Upper lobe of right lung (tissue), 1 donor: Measurements from ENCODE around the gene PRSS56. TPM values are rescaled to one million over a fixed set of nuclear protein-coding genes. Genes with fewer than 3 reads are reported as not detected.

ENCODE experiments used
- ATAC-seq: fragments of 200-7000 bp; cut with Tn5 transposase; one replicate; pipeline ENCODE4 v1.9.1; 2020; ENCODE audit warnings: mild to moderate bottlenecking, moderate library complexity
- DNase-seq: peaks from one replicate; pipeline ENCODE4 v3.0.0-alpha.2; 2020
- H3K27ac ChIP-seq: fragments of 200-600 bp; one replicate; pipeline ENCODE4 v1.8.0; 2022
- H3K27me3 ChIP-seq: fragments of 200-600 bp; one replicate; pipeline ENCODE4 v1.8.0; 2022; ENCODE audit warnings: mild to moderate bottlenecking
- H3K36me3 ChIP-seq: fragments of 200-600 bp; one replicate; pipeline ENCODE4 v1.8.0; 2022
- H3K4me1 ChIP-seq: fragments of 200-600 bp; one replicate; pipeline ENCODE4 v1.8.0; 2022
- H3K4me3 ChIP-seq: fragments of 200-600 bp; one replicate; pipeline ENCODE4 v1.8.0; 2022; ENCODE audit warnings: mild to moderate bottlenecking
- H3K9me3 ChIP-seq: fragments of 200-600 bp; one replicate; pipeline ENCODE4 v1.8.0; 2022
- intact Hi-C: fragments of 100-400 bp; cut with DNase I; formaldehyde crosslinking; loops from one replicate; pipeline ENCODE4 v1.11.0; 2022
- total RNA-seq: library from RNA; stranded (reverse); fragmentation: NEBNext Ultra II Directional; extraction: Animal tissue kit (Norgen Biotek cat#: 25700); gene quantifications from one replicate; pipeline ENCODE4 v1.2.1, GENCODE V29; 2021
- TF ChIP-seq, protein P1 (sequence below): fragments of 200-600 bp; IDR thresholded peaks from one replicate; pipeline ENCODE4 v1.8.0; 2022; ENCODE audit warnings: antibody characterized with exemption
- donor health status: DM: no; HTN: yes; CAD: no; lungs with severe emphysema.

PRSS56 gene
- total RNA-seq, 1 donor from 2014 or later, result not detected

DNA sequence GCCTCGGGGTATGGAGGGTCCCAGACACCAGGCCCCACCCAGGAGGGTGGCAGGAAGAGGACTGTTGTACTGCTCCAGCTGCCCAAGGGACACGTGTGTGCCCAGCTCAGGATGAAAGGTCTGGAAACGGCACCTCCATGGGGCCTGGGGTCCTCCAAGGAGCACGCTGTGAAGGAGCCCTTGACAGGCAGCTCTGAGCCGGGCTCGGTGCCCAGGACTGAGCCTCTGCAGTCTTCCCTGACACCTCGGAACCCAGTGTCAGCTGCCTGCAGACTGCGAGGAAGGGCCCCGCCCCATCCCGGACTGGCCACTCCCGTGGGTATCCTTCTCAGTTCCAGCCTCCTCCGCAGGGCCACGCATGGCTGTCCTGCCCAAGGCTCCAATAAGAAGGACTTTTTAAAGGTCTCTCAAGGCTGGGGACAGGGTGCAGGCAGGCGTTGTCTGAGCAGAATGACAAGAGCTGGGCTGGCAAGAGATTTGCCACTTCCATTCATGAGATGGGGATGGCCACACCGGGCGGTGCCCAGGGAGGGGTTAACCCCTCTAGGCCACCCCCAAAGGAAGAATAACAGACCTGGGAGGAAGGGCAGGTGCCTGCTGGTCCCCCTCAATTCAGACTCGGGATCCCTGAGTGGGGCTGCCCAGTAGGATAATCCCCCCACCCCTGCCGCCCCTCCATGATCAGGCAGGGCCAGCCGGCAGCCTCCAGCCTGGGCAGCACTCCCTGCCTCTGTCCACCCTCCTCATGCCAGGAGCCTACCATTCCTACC lies 41.4 kb upstream of the PRSS56 start:
- intact Hi-C loops, result no loop called here
- Histone ChIP-seq H3K36me3 (no peaks in the 10 kb centered on the region), H3K27me3 (peaks cover 3% of the 10 kb centered on the region), H3K27ac (no peak overlapping the region), H3K9me3 (no peaks in the 10 kb centered on the region), H3K4me1 (no peaks in the 10 kb centered on the region), H3K4me3 (no peak overlapping the region)
- peak; percentile 56 for DNase-seq
- ATAC-seq, result no peak
- TF ChIP-seq, protein P1, sequence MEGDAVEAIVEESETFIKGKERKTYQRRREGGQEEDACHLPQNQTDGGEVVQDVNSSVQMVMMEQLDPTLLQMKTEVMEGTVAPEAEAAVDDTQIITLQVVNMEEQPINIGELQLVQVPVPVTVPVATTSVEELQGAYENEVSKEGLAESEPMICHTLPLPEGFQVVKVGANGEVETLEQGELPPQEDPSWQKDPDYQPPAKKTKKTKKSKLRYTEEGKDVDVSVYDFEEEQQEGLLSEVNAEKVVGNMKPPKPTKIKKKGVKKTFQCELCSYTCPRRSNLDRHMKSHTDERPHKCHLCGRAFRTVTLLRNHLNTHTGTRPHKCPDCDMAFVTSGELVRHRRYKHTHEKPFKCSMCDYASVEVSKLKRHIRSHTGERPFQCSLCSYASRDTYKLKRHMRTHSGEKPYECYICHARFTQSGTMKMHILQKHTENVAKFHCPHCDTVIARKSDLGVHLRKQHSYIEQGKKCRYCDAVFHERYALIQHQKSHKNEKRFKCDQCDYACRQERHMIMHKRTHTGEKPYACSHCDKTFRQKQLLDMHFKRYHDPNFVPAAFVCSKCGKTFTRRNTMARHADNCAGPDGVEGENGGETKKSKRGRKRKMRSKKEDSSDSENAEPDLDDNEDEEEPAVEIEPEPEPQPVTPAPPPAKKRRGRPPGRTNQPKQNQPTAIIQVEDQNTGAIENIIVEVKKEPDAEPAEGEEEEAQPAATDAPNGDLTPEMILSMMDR, result no peak

DNA sequence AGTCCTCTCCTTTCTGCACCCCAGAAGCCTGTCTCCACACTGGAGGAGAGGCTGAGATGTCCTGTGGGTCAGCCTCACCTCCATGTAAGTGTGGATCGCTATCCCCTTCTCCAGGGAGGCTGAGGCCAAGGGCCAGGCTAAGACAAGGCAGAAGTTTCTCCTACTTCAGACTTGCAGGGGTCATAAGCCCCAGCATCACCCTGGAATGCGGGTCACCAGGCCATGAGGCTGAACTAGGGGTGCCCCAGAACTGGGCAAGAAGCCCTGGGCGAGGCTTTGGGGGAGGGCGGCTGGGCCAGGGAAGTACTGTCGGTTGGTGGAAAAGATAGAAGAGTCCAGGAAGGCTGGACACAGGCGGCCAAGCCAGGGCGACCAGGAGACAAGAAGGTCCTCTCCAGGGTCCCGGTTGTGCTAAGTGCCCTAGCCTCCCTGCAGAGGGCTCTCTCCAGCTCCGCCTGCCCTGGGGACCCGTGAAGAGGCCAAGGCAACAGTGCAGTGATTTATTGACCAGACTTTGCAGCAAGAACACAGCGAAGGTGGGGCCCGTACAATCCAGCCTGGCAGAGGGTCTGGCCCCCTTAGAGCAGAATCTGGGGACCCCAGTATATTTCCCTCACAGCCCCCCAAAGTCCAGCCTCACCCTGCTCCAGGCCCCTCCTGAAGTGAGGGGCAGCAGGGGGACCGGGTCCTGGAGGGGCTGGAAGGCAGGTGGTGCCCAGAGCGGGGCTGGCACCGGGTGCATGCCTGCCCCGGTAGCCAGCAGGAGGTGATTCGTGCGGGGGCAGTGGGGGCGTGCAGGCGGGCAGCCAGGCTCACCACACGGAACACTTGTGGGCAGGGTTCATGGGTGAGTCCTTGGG lies 40.6 kb upstream of the PRSS56 start:
- H3K4me1 ChIP-seq, result no peaks in the 10 kb centered on the region
- no peak for ATAC-seq
- TF ChIP-seq, protein P1, result no peak
- peaks cover 11% of the 10 kb centered on the region for H3K27me3 ChIP-seq
- H3K27ac ChIP-seq, result no peak overlapping the region
- H3K9me3 ChIP-seq, result no peaks in the 10 kb centered on the region
- no peaks in the 10 kb centered on the region for H3K36me3 ChIP-seq
- DNase-seq, result peak; percentile 61
- intact Hi-C loops, result no loop called here
- no peak overlapping the region for H3K4me3 ChIP-seq

DNA sequence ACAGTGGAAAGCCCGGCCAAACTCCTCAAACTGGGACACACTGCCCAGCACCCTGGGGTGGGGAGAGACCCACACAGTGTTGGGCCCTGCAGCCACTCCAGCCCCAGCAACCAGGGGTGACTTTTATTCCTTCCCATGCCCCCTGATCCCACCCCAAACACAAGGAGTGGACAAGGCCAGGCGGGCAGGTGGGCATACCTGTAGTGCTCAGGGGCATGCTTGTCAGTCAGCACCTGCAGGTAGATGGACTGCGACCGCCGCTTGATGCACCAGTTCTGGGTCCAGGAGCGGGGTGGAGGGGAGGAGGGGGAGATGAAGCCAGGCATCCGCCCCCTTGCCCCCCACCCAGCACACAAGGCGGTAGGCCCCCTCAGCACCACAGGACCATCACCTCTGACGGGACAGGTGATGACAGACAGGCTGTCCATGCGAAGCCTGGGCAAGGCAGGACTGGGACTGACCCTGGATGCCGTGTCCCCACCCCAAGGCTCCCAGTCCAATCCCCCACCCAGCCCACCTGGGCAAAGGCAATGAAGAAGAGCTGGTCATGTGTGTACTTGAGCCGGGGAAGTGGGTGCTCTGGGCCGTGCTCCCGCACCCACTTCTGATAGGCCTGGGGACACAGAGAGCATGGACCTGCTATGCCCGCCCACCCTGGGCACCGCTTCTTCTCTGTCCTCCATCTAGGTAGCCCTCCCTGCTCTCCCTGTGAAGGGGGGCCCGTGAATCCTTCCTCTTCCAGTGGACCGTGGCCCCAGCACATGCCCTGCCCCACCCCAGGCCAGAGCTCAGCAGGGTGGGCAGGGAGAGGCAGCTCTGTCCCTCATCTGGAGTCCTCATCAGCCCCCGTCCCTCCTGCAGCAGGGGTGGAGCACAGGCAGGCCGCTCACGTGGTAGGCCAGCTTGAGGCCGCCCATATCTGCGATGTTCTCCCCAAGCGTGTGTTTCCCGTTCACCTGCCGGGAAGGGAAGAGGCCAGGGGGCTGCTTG lies 39.7 kb upstream of the PRSS56 start:
- Histone ChIP-seq H3K27ac (no peak overlapping the region), H3K27me3 (peaks cover 19% of the 10 kb centered on the region), H3K4me1 (no peaks in the 10 kb centered on the region), H3K36me3 (no peaks in the 10 kb centered on the region), H3K9me3 (no peaks in the 10 kb centered on the region), H3K4me3 (no peak overlapping the region)
- DNase-seq (peak; percentile 56), ATAC-seq (no peak)
- intact Hi-C loops, result no loop called here
- TF ChIP-seq, protein P1, result no peak

DNA sequence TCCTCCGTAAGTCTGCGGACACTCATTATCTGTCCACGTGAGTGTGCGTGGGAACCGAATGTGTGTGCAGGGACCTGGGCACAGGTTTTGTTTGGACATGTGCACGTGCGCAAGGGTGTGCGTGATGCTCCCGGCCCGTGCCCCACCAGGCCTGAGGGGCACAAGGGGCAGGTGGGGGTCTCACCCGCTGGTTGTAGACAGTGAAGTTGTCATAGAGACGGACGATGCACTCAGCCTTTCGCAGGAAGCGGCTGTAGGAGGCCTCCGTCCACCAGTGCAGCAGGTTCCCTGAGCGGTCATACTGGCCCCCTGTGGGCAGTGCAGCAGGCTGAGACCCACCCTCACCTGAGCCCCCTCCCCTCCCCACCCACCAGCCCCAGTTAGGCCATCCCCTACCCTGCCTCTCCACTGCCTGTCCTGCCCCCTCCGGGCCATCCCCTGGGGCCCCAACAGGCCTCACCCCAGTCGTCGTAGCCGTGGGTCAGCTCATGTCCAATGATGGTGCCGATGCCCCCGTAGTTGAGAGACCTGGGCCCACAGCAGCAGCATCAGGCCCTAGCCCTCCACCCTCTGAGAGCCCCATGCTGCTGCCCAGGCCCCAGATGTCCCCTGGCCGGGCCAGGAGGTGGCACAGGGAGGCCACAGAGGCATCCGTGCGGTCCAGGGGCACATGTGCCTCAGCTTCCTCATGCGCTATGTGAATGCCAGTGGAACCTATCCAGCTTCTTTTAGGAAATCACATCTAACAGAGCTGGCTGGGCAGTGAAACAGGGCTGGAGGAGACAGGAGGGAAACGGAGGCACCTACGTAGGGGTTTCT lies 38.7 kb upstream of the PRSS56 start:
- ATAC-seq, result no peak
- H3K4me3 ChIP-seq, result no peak overlapping the region
- H3K27me3 ChIP-seq, result peaks cover 29% of the 10 kb centered on the region
- H3K9me3 ChIP-seq, result no peaks in the 10 kb centered on the region
- TF ChIP-seq, protein P1, result no peak
- no peak overlapping the region for H3K27ac ChIP-seq
- H3K4me1 ChIP-seq, result no peaks in the 10 kb centered on the region
- intact Hi-C loops, result no loop called here
- DNase-seq, result peak; percentile 44
- no peaks in the 10 kb centered on the region for H3K36me3 ChIP-seq
